Stimulated activated CD4-positive, alpha-beta T cell treated with anti-CD3 and anti-CD28 coated beads, Interleukin-4, amount 100 ng/mL, for 24 hours (primary cell): Measurements from ENCODE around the gene HIVEP3.
A peak's percentile ranks its signal among the peaks of the same experiment; 100 is the strongest.

ENCODE experiments used
- DNase-seq: peaks from one replicate; pipeline ENCODE4 v3.0.0-alpha.2; 2020

The HIVEP3 gene

GRCh38 chr1:41523071-41523470 is 395.7 kb downstream of the HIVEP3 start:
- DNase-seq, result no peak

DNA sequence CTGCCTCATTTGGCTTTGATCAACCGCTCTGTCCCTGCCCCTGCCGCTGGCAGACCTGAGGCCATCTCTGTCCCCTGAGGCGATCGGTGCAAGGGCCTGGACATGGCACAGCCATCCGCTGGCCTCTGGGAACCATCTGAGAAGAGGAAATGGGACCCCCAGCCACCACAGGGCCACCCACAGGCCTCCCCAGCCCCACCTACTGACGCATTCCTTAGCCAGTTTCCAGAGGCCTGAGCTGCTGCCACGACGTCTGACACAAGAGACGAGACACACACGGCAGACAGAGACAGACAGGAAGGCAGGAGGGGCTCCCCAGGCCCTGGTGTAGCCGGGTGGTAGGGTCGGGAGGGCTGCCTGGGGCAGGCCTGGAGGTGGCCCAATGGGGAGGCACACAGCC is 397.0 kb downstream of the HIVEP3 start:
- DNase-seq, result no peak

DNA sequence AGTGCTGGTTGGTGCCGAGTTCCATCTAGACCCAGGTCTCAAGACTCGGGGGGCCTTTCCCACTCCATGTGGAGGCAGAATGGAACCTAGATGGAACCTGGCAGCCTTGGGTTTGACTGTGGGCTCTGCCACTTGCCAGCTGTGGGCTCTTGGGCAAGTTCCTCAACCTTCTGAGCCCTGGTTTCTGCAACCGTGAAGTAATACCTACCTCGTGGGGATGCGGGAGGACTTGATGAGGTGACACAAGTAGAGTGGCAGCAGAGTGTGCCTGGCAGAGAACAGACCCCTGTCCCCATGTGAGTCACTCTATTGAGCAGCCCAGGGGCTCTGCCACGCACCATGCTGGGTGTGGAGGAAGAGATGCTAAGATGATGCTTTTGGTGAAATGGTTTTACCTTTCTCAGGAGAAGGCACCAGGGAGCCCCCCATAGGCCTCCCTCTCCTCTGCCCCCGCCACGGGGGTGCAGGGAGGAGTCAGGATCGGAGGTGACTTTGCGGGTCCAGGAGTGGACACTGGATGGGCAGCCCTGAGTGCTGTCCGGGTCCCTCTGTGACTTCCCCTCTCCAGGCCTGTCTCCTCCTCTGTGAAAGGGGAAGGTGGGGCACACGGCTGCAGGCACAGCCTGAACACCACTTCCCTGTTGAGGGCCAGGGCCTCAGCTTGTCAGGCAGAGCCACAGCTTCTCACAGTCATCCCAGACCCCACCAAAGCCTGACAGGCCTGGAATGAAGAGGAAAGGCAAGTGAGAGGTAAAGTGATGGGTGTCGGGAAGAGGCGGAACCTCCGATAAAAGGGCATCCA is 397.6 kb downstream of the HIVEP3 start:
- no peak for DNase-seq

- no peak for DNase-seq
Measured at GRCh38 chr1:41519667-41520066, 399.1 kb downstream of the HIVEP3 start.

DNA sequence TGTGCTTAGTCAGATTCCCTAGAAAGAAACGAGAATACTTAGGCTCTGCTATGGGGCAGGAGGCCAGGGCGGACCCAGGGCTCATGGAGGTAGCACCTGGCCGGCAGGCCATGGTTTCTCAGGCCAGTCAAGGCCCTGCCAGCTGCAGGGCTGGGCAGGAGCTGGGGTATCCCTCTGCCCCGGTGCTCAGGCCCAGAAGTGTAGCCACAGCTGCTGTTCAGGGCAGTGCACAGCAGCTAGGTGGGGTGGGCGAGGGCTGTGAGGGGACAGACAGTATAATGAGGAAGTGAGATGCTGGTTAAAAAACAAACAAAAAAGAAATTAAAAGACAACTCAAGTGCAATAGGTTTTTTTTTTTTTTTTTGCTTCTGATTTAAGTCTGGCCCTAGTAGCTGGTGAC is 400.3 kb downstream of the HIVEP3 start:
- no peak for DNase-seq

- no peak for DNase-seq
Measured at GRCh38 chr1:41517062-41517438, 401.7 kb downstream of the HIVEP3 start.

DNA sequence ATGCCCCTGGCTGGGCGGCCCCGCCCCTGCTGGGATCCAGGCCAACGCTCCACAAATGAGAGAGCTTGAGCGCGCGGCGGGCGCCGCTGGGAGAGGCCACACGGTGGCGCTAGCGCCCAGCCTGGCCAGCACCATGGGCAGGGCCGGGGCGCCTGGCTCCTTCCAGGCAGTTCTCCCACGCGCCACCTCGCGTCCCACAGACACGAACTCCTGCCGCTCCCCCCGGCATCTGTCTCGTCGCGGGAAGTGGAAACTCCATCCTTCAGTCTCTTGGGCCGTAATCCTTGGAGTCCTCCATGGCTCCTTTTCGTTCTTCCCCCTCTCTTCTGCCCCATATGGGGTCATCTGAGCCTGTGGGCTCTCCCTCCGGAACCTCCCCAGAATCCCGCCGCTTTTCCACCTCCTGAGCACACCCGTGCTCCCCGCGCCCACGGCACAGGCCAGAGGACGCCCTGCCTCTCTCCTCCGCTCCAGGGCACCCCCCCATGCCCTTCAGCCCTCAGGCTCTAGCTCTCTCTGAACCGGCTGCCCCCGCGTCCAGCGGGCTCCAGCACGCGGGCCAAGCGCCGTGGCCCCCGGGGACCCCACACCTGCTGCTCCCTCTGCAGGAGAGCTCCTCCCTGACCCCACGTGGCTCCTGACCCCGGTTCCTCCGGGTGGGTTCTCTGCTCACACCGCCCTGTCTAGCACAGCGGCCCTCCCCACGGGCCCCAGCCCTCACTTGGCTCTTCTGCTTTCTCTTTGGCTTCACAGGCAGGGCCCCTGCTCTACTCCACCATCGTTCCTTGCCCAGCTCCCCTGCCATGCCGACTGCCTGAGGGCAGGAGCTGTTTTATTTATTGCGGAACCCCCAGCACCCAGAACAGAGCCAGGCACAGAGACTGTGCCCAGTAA is 402.3 kb downstream of the HIVEP3 start:
- DNase-seq, result peak; percentile 61

GRCh38 chr1:41515778-41516167 is 402.9 kb downstream of the HIVEP3 start:
- DNase-seq, result no peak

- DNase-seq, result no peak
Measured at GRCh38 chr1:41515131-41515678, 403.5 kb downstream of the HIVEP3 start.

- no peak for DNase-seq
Measured at GRCh38 chr1:41514381-41514780, 404.3 kb downstream of the HIVEP3 start.

DNA sequence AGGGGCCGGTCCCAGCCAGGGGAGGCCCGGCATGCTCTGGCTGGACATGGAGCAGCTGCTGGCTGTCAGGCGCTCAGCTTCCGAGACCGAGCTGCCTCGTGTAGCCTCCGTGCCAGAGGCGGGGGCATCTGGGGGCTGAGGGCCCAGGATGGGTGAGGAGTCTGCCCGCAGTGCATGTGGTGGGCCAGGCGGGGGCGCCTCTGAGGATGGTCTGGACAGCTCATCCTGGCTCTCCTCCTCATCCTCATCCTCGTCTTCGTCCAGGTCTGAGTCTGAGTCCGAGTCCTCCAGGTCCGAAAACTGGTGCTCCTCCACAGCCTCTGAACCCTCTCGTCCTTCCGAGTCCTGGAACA is 405.4 kb downstream of the HIVEP3 start:
- no peak for DNase-seq

GRCh38 chr1:41512701-41513382 is 405.9 kb downstream of the HIVEP3 start:
- DNase-seq, result no peak

GRCh38 chr1:41511239-41511540 is 407.5 kb downstream of the HIVEP3 start:
- no peak for DNase-seq

DNA sequence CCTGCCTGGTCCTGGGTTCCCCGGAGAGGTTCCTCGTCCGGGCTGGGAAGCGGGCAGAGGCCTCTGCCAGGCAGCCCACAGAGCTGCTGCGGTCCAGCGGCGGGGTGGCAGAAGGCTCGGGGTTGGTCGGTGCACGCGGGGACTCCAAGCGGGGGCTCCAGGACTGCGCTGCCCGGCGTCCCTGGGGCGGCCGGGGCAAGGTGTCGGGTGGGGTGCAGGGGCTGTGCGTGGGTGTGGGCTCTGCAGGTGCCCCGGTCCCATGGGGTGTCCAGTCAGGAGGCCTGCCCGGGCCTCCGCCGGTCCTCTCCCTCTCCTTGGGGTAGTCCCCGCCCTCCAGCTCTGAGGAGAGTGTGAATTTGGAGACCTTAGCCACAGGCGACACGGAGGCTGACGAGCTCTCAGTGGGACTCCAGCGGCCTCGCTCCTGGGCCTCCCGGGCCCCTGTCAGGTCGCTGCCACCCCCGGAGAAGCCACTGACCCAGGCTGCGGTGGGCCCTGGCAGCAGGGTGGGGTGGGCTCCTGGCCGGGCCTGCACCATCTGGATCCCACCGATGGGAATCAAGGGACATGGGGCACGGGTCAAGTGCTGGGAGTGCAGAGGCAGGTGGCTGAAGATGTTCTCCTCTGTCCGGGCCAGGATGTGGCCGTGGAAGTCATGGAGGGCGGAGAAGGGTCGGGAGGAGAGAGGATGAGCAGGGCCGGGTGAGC is 408.0 kb downstream of the HIVEP3 start:
- no peak for DNase-seq

DNA sequence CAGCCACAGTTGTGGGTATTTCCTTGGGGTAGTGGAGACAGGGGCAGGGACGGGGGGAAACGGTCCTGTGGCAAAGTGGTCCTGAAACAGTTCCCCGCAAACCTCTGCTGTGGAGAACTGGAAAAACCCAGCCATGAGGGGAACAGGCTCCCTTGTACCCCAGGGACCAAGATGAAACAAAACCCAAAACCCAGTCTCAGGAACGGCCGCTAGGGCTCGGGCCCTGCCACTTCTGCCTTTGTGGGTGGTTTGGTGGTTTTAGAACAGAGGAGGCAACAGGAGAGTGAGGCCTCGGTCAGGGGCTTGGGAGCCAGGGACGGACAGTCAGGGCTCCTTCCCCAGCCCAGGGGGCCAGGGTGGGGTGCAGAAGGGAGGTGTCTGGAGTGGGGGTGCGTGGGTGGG is 409.5 kb downstream of the HIVEP3 start:
- no peak for DNase-seq

DNA sequence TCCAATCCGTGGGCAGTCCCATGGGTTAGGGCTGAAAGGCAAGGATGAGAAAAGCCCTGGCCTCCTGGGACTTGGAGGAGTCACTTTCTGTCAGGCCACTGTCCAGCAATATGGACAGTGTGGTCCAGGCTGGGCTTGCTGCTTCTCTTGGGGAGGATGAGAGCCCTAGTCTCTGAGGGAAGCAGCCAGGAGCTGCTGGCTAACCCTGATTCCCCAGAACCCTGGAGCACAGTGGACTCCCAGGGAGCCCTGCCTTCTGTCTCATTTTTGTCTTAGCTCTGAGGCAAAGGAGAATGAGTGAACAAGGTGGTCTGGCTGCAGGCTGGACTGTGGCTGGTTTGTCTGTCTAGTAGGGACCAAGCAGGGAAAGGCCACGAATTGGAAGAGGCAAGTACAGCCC is 410.4 kb downstream of the HIVEP3 start:
- DNase-seq, result no peak

DNA sequence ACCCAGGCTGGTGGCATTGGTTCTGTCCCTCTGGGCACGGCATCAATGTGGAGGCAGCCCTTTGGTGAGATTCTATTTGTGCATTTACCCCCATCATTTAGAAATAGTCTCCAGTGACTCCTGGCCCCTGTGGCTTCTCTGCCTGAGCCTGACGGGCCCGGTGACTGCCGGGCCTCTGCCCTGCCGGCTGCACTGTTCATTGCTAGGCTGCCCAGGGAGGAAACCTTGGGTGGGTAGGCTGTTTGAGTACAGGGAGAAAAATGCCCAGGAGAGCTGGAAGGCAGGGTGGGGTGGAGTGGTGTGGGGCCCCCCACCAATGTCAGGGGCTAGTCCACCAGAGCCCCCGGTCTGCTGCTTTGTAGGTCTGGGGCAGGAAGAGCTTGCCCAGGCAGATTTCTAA is 410.9 kb downstream of the HIVEP3 start:
- DNase-seq, result no peak

DNA sequence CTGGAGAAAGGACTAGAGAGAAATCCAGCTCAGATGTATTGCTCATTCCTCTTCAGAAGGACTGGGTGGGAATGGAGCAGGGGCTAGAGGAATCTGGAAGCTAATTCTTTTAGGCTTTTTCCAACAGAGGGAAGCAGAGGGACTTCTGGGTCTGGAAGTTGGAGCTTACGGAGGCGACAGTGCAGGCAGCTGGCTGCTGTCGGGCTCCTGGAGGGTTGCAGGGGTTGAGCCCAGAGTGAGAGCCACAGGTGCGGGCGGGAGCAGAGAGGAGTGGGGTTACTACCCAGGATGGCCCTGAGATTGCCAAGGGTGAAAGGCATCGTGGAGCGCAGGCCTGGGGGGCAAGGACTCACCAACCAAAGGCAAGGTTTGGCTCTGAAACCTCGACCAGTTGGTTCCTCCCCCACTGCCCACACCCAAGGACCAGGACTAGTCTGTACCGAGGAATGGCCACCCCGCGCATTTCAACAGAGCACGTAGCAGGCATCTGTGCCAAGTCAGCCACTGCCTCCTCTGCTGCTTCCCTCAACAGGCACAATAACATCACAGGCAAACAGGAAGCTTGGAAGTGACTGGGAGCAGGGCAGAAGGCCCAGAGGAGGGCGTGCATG is 411.5 kb downstream of the HIVEP3 start:
- DNase-seq, result no peak

- no peak for DNase-seq
Measured at GRCh38 chr1:41504114-41505035, 414.3 kb downstream of the HIVEP3 start.

DNA sequence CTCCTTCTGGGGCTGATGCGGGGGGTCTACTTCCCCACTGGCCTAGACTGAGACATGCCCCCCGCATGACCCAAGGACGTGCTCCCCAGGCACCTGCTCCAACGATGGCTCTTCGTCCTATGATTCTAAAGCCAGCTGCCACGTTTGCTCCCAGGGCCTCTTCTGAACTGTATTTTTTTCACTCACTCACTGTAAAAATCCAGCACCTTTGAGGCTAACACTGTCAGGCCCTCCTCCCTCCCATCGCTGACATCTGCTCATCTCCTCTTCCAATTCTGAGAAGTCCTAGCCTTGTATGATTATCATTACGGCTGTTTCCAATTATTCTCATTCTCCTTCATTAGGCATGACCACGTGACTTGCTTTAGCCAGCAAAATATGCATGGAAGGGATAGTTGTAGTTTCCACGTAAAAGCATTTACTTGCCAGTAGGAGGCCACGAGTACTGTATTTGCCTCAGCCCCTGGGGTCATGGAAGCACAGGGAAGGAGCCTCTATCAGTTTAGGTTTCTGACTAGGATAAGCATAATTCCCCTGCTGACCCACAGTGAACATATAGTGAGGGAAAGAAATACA is 415.1 kb downstream of the HIVEP3 start:
- no peak for DNase-seq

GRCh38 chr1:41502912-41503311 is 415.8 kb downstream of the HIVEP3 start:
- DNase-seq, result no peak
